Hepatocyte (in vitro differentiated cells): ENCODE measurements around the gene KCNE4.

Experiments
- CTCF ChIP-seq: fragments of 200-600 bp; sonication (generic); IDR thresholded peaks from 2 replicates; pipeline ENCODE4 v1.5.1; 2016; ENCODE audit warnings: antibody characterized with exemption, mild to moderate bottlenecking; ENCODE audit not compliant: poor library complexity
- EZH2 ChIP-seq: fragments of 200-600 bp; sonication (generic); IDR thresholded peaks from 2 replicates; pipeline ENCODE4 v1.6.1; 2016; ENCODE audit warnings: antibody characterized with exemption, mild to moderate bottlenecking, borderline replicate concordance
- EZH2phosphoT487 ChIP-seq: fragments of 200-600 bp; sonication (generic); IDR thresholded peaks from one replicate; pipeline ENCODE4 v1.6.1; 2018; ENCODE audit warnings: antibody characterized with exemption, mild to moderate bottlenecking, low read depth, moderate library complexity; ENCODE audit not compliant: unreplicated experiment, severe bottlenecking

GRCh38 chr2:223081789-223082188 lies 29.8 kb downstream of the KCNE4 start:
- TF ChIP-seq CTCF (no peak), EZH2phosphoT487 (no peak), EZH2 (no peak)
